Measurements from ENCODE around the gene PSKH1.

DNA sequence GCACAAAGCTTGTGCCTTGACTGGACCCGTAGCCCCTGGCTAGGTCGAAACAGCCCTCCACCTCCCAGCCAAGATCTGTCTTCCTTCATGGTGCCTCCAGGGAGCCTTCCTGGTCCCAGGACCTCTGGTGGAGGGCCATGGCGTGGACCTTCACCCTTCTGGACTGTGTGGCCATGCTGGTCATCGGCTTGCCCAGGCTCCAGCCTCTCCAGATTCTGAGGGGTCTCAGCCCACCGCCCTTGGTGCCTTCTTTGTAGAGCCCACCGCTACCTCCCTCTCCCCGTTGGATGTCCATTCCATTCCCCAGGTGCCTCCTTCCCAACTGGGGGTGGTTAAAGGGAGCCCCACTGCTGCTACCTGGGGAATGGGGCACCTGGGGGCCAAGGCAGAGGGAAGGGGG is 35.1 kb downstream of the PSKH1 start:
- TF ChIP-seq POLR2AphosphoS5 (IDR thresholded peaks at IDR 0.05) (no peak), POLR2A (IDR thresholded peaks at IDR 0.05) (no peak)
- TF ChIP-seq, protein P1, sequence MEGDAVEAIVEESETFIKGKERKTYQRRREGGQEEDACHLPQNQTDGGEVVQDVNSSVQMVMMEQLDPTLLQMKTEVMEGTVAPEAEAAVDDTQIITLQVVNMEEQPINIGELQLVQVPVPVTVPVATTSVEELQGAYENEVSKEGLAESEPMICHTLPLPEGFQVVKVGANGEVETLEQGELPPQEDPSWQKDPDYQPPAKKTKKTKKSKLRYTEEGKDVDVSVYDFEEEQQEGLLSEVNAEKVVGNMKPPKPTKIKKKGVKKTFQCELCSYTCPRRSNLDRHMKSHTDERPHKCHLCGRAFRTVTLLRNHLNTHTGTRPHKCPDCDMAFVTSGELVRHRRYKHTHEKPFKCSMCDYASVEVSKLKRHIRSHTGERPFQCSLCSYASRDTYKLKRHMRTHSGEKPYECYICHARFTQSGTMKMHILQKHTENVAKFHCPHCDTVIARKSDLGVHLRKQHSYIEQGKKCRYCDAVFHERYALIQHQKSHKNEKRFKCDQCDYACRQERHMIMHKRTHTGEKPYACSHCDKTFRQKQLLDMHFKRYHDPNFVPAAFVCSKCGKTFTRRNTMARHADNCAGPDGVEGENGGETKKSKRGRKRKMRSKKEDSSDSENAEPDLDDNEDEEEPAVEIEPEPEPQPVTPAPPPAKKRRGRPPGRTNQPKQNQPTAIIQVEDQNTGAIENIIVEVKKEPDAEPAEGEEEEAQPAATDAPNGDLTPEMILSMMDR (IDR thresholded peaks at IDR 0.05), result no peak

All from suprapubic skin (tissue), 4 donors.